Measurements from ENCODE around the gene SPDYE1. TPM values are rescaled to one million over a fixed set of nuclear protein-coding genes. Genes with fewer than 3 reads are reported as not detected.

SPDYE1 gene
- total RNA-seq, 1 experiment from 2014 or later, result not detected

DNA sequence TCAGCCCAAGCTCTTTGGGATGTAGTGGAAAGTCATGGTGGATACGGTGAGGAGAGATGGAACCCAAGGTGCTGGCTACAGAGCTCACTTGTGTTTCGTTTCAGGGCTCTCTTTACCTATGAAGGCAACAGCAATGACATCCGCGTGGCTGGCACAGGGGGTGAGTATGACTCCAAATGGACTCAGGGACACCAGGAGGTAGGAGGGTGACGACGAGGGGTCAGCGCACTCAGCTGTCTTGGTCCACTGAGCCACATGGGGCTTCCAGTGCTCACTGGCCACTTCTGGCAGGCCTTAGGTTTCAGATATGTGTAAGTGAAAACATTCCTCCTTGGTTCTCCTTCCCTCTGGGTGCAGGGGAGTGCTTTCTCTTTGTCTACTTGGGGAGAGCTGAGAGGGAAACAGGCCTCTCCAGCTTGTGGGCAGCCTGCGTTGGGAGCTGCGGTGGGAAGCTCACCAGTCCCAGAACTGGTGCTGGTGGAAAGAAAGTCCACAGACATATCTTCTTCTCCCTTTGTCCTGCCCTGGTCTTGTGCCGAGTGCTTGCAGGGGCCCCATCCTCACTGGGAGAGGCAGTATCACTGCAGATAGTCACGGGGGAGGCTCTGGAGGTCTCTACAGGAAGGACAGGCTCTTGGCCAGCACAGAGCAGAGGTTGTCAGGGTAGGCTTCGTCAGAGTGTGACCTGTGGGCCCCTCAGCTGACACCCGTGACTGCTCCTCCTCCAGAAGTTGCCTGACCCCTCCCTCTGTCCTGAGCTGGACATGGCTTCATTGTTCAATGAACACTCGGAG is 52.6 kb downstream of the SPDYE1 start:
- DNase-seq (ENCODE audit: low read depth, low spot score), result no peak
- peaks cover 5% of the 10 kb centered on the region; the same call in 1 of the 2 replicates for H3K4me1 ChIP-seq (ENCODE audit: control insufficient read depth, insufficient read depth, low read length)
- H3K4me3 ChIP-seq (ENCODE audit: low read depth in 2 of 2, low read length in 2 of 2), result no peak overlapping the region
- no TSS peak for BruUV-seq (replicated peaks)
- no peak overlapping the region for H3K27ac ChIP-seq (ENCODE audit: low read length)
- peaks cover 5% of the 10 kb centered on the region; the same call in 1 of the 2 replicates for H3K36me3 ChIP-seq (ENCODE audit: control insufficient read depth, insufficient read depth, low read length)
- TF ChIP-seq, protein P1, sequence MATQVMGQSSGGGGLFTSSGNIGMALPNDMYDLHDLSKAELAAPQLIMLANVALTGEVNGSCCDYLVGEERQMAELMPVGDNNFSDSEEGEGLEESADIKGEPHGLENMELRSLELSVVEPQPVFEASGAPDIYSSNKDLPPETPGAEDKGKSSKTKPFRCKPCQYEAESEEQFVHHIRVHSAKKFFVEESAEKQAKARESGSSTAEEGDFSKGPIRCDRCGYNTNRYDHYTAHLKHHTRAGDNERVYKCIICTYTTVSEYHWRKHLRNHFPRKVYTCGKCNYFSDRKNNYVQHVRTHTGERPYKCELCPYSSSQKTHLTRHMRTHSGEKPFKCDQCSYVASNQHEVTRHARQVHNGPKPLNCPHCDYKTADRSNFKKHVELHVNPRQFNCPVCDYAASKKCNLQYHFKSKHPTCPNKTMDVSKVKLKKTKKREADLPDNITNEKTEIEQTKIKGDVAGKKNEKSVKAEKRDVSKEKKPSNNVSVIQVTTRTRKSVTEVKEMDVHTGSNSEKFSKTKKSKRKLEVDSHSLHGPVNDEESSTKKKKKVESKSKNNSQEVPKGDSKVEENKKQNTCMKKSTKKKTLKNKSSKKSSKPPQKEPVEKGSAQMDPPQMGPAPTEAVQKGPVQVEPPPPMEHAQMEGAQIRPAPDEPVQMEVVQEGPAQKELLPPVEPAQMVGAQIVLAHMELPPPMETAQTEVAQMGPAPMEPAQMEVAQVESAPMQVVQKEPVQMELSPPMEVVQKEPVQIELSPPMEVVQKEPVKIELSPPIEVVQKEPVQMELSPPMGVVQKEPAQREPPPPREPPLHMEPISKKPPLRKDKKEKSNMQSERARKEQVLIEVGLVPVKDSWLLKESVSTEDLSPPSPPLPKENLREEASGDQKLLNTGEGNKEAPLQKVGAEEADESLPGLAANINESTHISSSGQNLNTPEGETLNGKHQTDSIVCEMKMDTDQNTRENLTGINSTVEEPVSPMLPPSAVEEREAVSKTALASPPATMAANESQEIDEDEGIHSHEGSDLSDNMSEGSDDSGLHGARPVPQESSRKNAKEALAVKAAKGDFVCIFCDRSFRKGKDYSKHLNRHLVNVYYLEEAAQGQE (IDR thresholded peaks at IDR 0.05; ENCODE audit: insufficient read depth in 1 of 2, low read depth in 2 of 2, low read length in 1 of 2), result no peak
- TF ChIP-seq SIN3A (IDR thresholded peaks at IDR 0.05; ENCODE audit: borderline replicate concordance, insufficient read depth, low read depth, low read length) (no peak), TCF7L2 (IDR thresholded peaks at IDR 0.05; ENCODE audit: low read depth, low read length) (no peak), POLR2AphosphoS5 (IDR thresholded peaks at IDR 0.05; ENCODE audit: low read depth, low read length) (no peak)
- TF ChIP-seq, protein P2, sequence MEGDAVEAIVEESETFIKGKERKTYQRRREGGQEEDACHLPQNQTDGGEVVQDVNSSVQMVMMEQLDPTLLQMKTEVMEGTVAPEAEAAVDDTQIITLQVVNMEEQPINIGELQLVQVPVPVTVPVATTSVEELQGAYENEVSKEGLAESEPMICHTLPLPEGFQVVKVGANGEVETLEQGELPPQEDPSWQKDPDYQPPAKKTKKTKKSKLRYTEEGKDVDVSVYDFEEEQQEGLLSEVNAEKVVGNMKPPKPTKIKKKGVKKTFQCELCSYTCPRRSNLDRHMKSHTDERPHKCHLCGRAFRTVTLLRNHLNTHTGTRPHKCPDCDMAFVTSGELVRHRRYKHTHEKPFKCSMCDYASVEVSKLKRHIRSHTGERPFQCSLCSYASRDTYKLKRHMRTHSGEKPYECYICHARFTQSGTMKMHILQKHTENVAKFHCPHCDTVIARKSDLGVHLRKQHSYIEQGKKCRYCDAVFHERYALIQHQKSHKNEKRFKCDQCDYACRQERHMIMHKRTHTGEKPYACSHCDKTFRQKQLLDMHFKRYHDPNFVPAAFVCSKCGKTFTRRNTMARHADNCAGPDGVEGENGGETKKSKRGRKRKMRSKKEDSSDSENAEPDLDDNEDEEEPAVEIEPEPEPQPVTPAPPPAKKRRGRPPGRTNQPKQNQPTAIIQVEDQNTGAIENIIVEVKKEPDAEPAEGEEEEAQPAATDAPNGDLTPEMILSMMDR (IDR thresholded peaks at IDR 0.05), result no peak
- intact Hi-C loops (cut with micrococcal nuclease; ENCODE audit: unreplicated experiment) (no loop called here), in situ Hi-C loops (cut with HindIII; ENCODE audit: low pct_unique_long_range_greater_than_20kb, low sequenced_read_pairs) (no loop called here)
- ATAC-seq, result no peak
- no peaks in the 10 kb centered on the region for H3K27me3 ChIP-seq (ENCODE audit: control insufficient read depth, insufficient read depth, low read length)
- CTCF ChIA-PET, result no interaction called here
- POLR2A ChIA-PET, result no interaction called here
- no peaks in the 10 kb centered on the region for H3K9me3 ChIP-seq (ENCODE audit: control insufficient read depth, insufficient read depth, low read depth, low read length)

DNA sequence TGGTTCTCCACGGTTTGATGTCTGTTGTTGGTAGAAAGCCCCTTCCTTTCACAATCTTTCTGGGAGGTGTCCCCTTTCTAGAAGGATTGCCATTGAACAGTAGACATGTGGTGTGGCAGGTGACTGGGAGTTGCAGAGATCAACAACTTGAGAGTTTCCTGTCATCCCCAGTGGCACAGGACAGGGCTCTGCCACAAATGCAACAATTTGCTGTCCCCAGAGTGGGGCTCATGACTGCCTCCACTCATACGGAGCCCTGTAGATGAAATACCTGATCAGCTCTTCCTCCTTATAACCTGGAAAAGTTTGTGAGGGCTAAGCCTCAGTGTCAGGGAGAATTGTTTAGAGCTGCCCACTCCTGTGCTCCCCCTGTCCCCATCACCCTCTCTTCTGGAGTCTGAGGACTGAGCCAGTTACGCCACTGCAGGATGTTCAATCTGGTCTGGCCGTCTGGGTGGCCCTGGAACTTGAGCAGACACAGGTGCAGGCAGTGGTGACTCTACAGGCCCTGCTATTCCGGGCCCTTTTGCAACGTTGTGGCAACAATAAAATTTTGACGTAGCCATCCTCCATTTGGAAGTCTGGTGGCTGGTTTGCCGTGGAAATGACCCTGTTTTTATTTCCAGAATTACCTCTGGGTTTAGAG is 53.3 kb downstream of the SPDYE1 start:
- in situ Hi-C loops (cut with HindIII; ENCODE audit: low pct_unique_long_range_greater_than_20kb, low sequenced_read_pairs), result no loop called here
- no peaks in the 10 kb centered on the region for H3K9me3 ChIP-seq (ENCODE audit: control insufficient read depth, insufficient read depth, low read depth, low read length)
- DNase-seq (ENCODE audit: low read depth, low spot score) (no peak), ATAC-seq (no peak)
- BruUV-seq (replicated peaks), result no TSS peak
- H3K4me1 ChIP-seq (ENCODE audit: control insufficient read depth, insufficient read depth, low read length), result no peaks in the 10 kb centered on the region
- TF ChIP-seq TCF7L2 (IDR thresholded peaks at IDR 0.05; ENCODE audit: low read depth, low read length), result no peak
- TF ChIP-seq, protein P1 (IDR thresholded peaks at IDR 0.05; ENCODE audit: insufficient read depth in 1 of 2, low read depth in 2 of 2, low read length in 1 of 2), result no peak
- H3K4me3 ChIP-seq (ENCODE audit: low read depth in 2 of 2, low read length in 2 of 2), result no peak overlapping the region
- no peak overlapping the region for H3K27ac ChIP-seq (ENCODE audit: low read length)
- ChIA-PET POLR2A (no interaction called here), CTCF (no interaction called here)
- 0 out of 2 replicates have a peak, but pooled peaks cover 7% of the 10 kb centered on the region for H3K36me3 ChIP-seq (ENCODE audit: control insufficient read depth, insufficient read depth, low read length)
- no peaks in the 10 kb centered on the region for H3K27me3 ChIP-seq (ENCODE audit: control insufficient read depth, insufficient read depth, low read length)
- intact Hi-C loops (cut with micrococcal nuclease; ENCODE audit: unreplicated experiment), result no loop called here
